IPS-18c (cell line): ENCODE results near the gene ANKRD11.
"Not testable (repeated sequence)": the region's sequence is repeated elsewhere in the genome, so short reads cannot be mapped to it uniquely, and the experiment has no call there.

Experiments used
- H3K4me3 ChIP-seq: 2 replicates; pipeline ENCODE4 v1.7.0; 2013; ENCODE audit warnings: low read depth, mild to moderate bottlenecking, low read length, moderate library complexity; ENCODE audit not compliant: insufficient read depth
- H3K9me3 ChIP-seq: one replicate; pipeline ENCODE4 v1.6.1; 2013; ENCODE audit warnings: mild to moderate bottlenecking, low read length, moderate library complexity; ENCODE audit not compliant: control insufficient read depth, insufficient read depth

Gene ANKRD11

GRCh38 chr16:89330177-89330856 lies 160.0 kb downstream of the ANKRD11 start:
- Histone ChIP-seq H3K9me3 (no peaks in the 10 kb centered on the region), H3K4me3 (no peak overlapping the region)

GRCh38 chr16:89329830-89330176 lies 160.6 kb downstream of the ANKRD11 start:
- H3K4me3 ChIP-seq: not testable (repeated sequence)

GRCh38 chr16:89328412-89329400 lies 161.7 kb downstream of the ANKRD11 start:
- not testable (repeated sequence) for H3K4me3 ChIP-seq, H3K9me3 ChIP-seq

More at GRCh38 chr16:89329830-89330176, 160.6 kb downstream of the ANKRD11 start:
- not testable (repeated sequence) for H3K9me3 ChIP-seq

GRCh38 chr16:89326721-89327120 lies 163.6 kb downstream of the ANKRD11 start:
- H3K4me3 ChIP-seq: no peak overlapping the region
- no peaks in the 10 kb centered on the region for H3K9me3 ChIP-seq

- Histone ChIP-seq H3K9me3 (no peaks in the 10 kb centered on the region), H3K4me3 (no peak overlapping the region)
Observed at GRCh38 chr16:89325861-89326471, 164.4 kb downstream of the ANKRD11 start.

GRCh38 chr16:89324056-89325010 lies 166.0 kb downstream of the ANKRD11 start:
- Histone ChIP-seq H3K9me3 (no peaks in the 10 kb centered on the region), H3K4me3 (no peak overlapping the region)

- H3K4me3 ChIP-seq: no peak overlapping the region
Observed at GRCh38 chr16:89323120-89323960, 167.0 kb downstream of the ANKRD11 start.

GRCh38 chr16:89322321-89323119 lies 167.8 kb downstream of the ANKRD11 start:
- no peak overlapping the region for H3K4me3 ChIP-seq
- H3K9me3 ChIP-seq: no peaks in the 10 kb centered on the region

More at GRCh38 chr16:89323120-89323960, 167.0 kb downstream of the ANKRD11 start:
- H3K9me3 ChIP-seq: no peaks in the 10 kb centered on the region

- H3K9me3 ChIP-seq: no peaks in the 10 kb centered on the region
- no peak overlapping the region for H3K4me3 ChIP-seq
Observed at GRCh38 chr16:89320782-89321501, 169.4 kb downstream of the ANKRD11 start.

GRCh38 chr16:89319886-89320781 lies 170.2 kb downstream of the ANKRD11 start:
- no peaks in the 10 kb centered on the region for H3K9me3 ChIP-seq
- H3K4me3 ChIP-seq: no peak overlapping the region

- no peak overlapping the region for H3K4me3 ChIP-seq
- H3K9me3 ChIP-seq: no peaks in the 10 kb centered on the region
Observed at GRCh38 chr16:89319631-89319885, 170.8 kb downstream of the ANKRD11 start.

- Histone ChIP-seq H3K4me3 (no peak overlapping the region), H3K9me3 (no peaks in the 10 kb centered on the region)
Observed at GRCh38 chr16:89318871-89319630, 171.3 kb downstream of the ANKRD11 start.

- Histone ChIP-seq H3K4me3 (no peak overlapping the region), H3K9me3 (no peaks in the 10 kb centered on the region)
Observed at GRCh38 chr16:89318430-89318758, 172.0 kb downstream of the ANKRD11 start.
